K562 (cell line): ENCODE results near the gene FITM2. TPM values are rescaled to one million over a fixed set of nuclear protein-coding genes. Genes with fewer than 3 reads are reported as not detected.
A peak's percentile ranks its signal among the peaks of the same experiment; 100 is the strongest.

ENCODE experiments used
- ATF7 ChIP-seq: fragments of 450-650 bp; IDR thresholded peaks from 2 replicates; pipeline ENCODE4 v1.7.1; 2014; ENCODE audit warnings: mild to moderate bottlenecking, moderate library complexity
- CCAR2 ChIP-seq: fragments of 200-400 bp; formaldehyde crosslinking; IDR thresholded peaks from 2 replicates; pipeline ENCODE4 v1.6.1; 2017; ENCODE audit warnings: mild to moderate bottlenecking, low read depth, low read length
- EP400 ChIP-seq: fragments of 450-650 bp; IDR thresholded peaks from 2 replicates; pipeline ENCODE4 v1.6.1; 2017; ENCODE audit warnings: antibody characterized with exemption, mild to moderate bottlenecking, moderate library complexity
- FOXK2 ChIP-seq, 2 experiments: fragments of 450-650 bp; IDR thresholded peaks in 1 of 2; conservative IDR thresholded peaks in 1 of 2; 2 replicates each; pipeline ENCODE4 v1.6.1; 2016; ENCODE audit warnings: low read depth in 2 of 2, mild to moderate bottlenecking in 1 of 2
- KLF16 ChIP-seq: IDR thresholded peaks from 2 replicates; pipeline ENCODE4 v1.6.1; 2016; ENCODE audit warnings: antibody characterized with exemption
- POLR2AphosphoS5 ChIP-seq: IDR thresholded peaks from 2 replicates; pipeline ENCODE4 v1.6.1; 2011; ENCODE audit warnings: mild to moderate bottlenecking, low read depth, low read length, moderate library complexity; ENCODE audit not compliant: control insufficient read depth, insufficient read depth
- POLR2H ChIP-seq: IDR thresholded peaks from 2 replicates; pipeline ENCODE4 v1.6.1; 2016; ENCODE audit warnings: missing genetic modification characterization, low read depth, mild to moderate bottlenecking, control low read depth, missing compliant biosample characterization, moderate library complexity
- POLR3G ChIP-seq: IDR thresholded peaks from 2 replicates; pipeline ENCODE4 v1.6.1; 2011; ENCODE audit not compliant: insufficient read length, insufficient replicate concordance; ENCODE audit errors: extremely low read depth
- RNF2 ChIP-seq: sonication (generic); IDR thresholded peaks from 2 replicates; pipeline ENCODE4 v1.6.1; 2016
- TBL1XR1 ChIP-seq, 2 experiments: IDR thresholded peaks; 2 replicates each; pipeline ENCODE4 v1.6.1; 2012; ENCODE audit warnings: improper control_type of control experiment in 2 of 2, low read length in 2 of 2, mild to moderate bottlenecking in 1 of 2
- XRCC5 ChIP-seq: fragments of 200-400 bp; formaldehyde crosslinking; IDR thresholded peaks from 2 replicates; pipeline ENCODE4 v1.6.1; 2017; ENCODE audit warnings: low read depth, mild to moderate bottlenecking, low read length
- ZKSCAN1 ChIP-seq: fragments of 150-350 bp; IDR thresholded peaks from 2 replicates; pipeline ENCODE4 v1.6.1; 2016; ENCODE audit warnings: low read depth, low read length
- ZNF174 ChIP-seq: fragments of 250-450 bp; sonication (Bioruptor Pico); IDR thresholded peaks from 2 replicates; pipeline ENCODE4 v1.4.0; 2020; ENCODE audit warnings: mild to moderate bottlenecking
- ZNF740 ChIP-seq, 3 experiments: fragments of 200-800 bp in 1 of 3; sonication (Bioruptor generic) in 1 of 3; sonication (generic) in 1 of 3; formaldehyde crosslinking in 1 of 3; IDR thresholded peaks; 2 replicates each; pipeline versions ENCODE4 v1.6.1 to v1.8.0; 2016 to 2022; ENCODE audit warnings: mild to moderate bottlenecking in 2 of 3, missing compliant biosample characterization in 2 of 3, missing genetic modification characterization in 2 of 3, missing genetic modification reagents in 1 of 3
- polyA plus RNA-seq, 8 experiments: library from polyadenylated mRNA; depleted of rRNA in 4 of 8; stranded (reverse) in 5 of 8; unstranded in 3 of 8; fragments of >200 nt; fragmentation: Nextera tagmentation in 2 of 8; fragmentation: Illumina TruSeq in 1 of 8; extraction: Ambion mirVana in 2 of 8; extraction: Trizol in 1 of 8; gene quantifications; 2 replicates each; pipeline versions ENCODE4 v1.2.1 to v1.2.3, GENCODE V29; 2011 to 2014; ENCODE audit warnings: inconsistent platforms in 1 of 8, missing spikeins in 1 of 8
- total RNA-seq, 7 experiments: library from RNA; depleted of rRNA in 6 of 7; stranded (reverse); fragments of >200 nt in 6 of 7; fragmentation: Illumina TruSeq in 2 of 7; extraction: Trizol in 2 of 7; gene quantifications; 2 replicates each; pipeline versions ENCODE4 v1.2.1 to v1.2.3, GENCODE V29; 2011 to 2021; ENCODE audit warnings: low replicate concordance in 1 of 7
- TF ChIP-seq, protein P1 (sequence below), 2 experiments: fragments of 200-800 bp in 1 of 2; sonication (Bioruptor generic) in 1 of 2; sonication (generic) in 1 of 2; formaldehyde crosslinking in 1 of 2; IDR thresholded peaks in 1 of 2; conservative IDR thresholded peaks in 1 of 2; 2 replicates each; pipeline versions ENCODE4 v1.5.0 to v1.6.1; 2016 to 2020; ENCODE audit warnings: missing compliant biosample characterization in 1 of 2, missing genetic modification characterization in 1 of 2, missing genetic modification reagents in 1 of 2
- TF ChIP-seq, protein P2 (sequence below): sonication (generic); formaldehyde crosslinking; IDR thresholded peaks from 2 replicates; pipeline ENCODE4 v1.8.0; 2023; ENCODE audit warnings: missing genetic modification reagents, mild to moderate bottlenecking, borderline replicate concordance
- TF ChIP-seq, protein P3 (sequence below): sonication (generic); formaldehyde crosslinking; IDR thresholded peaks from 2 replicates; pipeline ENCODE4 v1.8.1; 2023; ENCODE audit warnings: mild to moderate bottlenecking, missing genetic modification reagents

The FITM2 gene
- total and polyA plus RNA-seq, 9 of the 15 experiments (the other 6 are each of a cell fraction or from before 2014, with no cell fraction given): 0.64 to 2.8 (median 1.8) TPM

- TF ChIP-seq, protein P1, sequence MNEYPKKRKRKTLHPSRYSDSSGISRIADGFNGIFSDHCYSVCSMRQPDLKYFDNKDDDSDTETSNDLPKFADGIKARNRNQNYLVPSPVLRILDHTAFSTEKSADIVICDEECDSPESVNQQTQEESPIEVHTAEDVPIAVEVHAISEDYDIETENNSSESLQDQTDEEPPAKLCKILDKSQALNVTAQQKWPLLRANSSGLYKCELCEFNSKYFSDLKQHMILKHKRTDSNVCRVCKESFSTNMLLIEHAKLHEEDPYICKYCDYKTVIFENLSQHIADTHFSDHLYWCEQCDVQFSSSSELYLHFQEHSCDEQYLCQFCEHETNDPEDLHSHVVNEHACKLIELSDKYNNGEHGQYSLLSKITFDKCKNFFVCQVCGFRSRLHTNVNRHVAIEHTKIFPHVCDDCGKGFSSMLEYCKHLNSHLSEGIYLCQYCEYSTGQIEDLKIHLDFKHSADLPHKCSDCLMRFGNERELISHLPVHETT (CRISPR knock-in tag; conservative IDR thresholded peaks at IDR 0.05 in 1 of 2, IDR thresholded peaks at IDR 0.05 in 1 of 2): no peak
- TF ChIP-seq POLR2H (tag) (no peak), POLR3G (no peak), TBL1XR1 (IDR thresholded peaks at IDR 0.05; ENCODE audit: low read length in 2 of 2) (no peak), CCAR2 (no peak), FOXK2 (conservative IDR thresholded peaks at IDR 0.05 in 1 of 2, IDR thresholded peaks at IDR 0.05 in 1 of 2; ENCODE audit: low read depth in 2 of 2) (no peak; a peak in 1 of 4 replicates), POLR2AphosphoS5 (no peak), ZKSCAN1 (no peak), XRCC5 (no peak), EP400 (peak; percentile 42; the same call in 1 of the 2 replicates), KLF16 (peak; percentile 79), RNF2 (no peak), ZNF174 (CRISPR knock-in tag) (no peak), ZNF740 (CRISPR knock-in tag; IDR thresholded peaks at IDR 0.05) (no peak), ZNF740 (tag; IDR thresholded peaks at IDR 0.05) (no peak), ATF7 (peak; percentile 78)
- TF ChIP-seq, protein P2, sequence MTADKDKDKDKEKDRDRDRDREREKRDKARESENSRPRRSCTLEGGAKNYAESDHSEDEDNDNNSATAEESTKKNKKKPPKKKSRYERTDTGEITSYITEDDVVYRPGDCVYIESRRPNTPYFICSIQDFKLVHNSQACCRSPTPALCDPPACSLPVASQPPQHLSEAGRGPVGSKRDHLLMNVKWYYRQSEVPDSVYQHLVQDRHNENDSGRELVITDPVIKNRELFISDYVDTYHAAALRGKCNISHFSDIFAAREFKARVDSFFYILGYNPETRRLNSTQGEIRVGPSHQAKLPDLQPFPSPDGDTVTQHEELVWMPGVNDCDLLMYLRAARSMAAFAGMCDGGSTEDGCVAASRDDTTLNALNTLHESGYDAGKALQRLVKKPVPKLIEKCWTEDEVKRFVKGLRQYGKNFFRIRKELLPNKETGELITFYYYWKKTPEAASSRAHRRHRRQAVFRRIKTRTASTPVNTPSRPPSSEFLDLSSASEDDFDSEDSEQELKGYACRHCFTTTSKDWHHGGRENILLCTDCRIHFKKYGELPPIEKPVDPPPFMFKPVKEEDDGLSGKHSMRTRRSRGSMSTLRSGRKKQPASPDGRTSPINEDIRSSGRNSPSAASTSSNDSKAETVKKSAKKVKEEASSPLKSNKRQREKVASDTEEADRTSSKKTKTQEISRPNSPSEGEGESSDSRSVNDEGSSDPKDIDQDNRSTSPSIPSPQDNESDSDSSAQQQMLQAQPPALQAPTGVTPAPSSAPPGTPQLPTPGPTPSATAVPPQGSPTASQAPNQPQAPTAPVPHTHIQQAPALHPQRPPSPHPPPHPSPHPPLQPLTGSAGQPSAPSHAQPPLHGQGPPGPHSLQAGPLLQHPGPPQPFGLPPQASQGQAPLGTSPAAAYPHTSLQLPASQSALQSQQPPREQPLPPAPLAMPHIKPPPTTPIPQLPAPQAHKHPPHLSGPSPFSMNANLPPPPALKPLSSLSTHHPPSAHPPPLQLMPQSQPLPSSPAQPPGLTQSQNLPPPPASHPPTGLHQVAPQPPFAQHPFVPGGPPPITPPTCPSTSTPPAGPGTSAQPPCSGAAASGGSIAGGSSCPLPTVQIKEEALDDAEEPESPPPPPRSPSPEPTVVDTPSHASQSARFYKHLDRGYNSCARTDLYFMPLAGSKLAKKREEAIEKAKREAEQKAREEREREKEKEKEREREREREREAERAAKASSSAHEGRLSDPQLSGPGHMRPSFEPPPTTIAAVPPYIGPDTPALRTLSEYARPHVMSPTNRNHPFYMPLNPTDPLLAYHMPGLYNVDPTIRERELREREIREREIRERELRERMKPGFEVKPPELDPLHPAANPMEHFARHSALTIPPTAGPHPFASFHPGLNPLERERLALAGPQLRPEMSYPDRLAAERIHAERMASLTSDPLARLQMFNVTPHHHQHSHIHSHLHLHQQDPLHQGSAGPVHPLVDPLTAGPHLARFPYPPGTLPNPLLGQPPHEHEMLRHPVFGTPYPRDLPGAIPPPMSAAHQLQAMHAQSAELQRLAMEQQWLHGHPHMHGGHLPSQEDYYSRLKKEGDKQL (CRISPR knock-in tag): no peak
- TF ChIP-seq, protein P3, sequence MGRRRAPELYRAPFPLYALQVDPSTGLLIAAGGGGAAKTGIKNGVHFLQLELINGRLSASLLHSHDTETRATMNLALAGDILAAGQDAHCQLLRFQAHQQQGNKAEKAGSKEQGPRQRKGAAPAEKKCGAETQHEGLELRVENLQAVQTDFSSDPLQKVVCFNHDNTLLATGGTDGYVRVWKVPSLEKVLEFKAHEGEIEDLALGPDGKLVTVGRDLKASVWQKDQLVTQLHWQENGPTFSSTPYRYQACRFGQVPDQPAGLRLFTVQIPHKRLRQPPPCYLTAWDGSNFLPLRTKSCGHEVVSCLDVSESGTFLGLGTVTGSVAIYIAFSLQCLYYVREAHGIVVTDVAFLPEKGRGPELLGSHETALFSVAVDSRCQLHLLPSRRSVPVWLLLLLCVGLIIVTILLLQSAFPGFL: no peak
Measured at GRCh38 chr20:44310664-44311639, at the start of gene FITM2 (continued).
